GM21737 (cell line): ENCODE results near the gene PARVB.

Experiments used
- ATAC-seq: cut with Tn5 transposase; IDR thresholded peaks from one replicate; pipeline ENCODE4 v1.9.1; 2021; ENCODE audit warnings: mild to moderate bottlenecking, moderate library complexity; ENCODE audit not compliant: unreplicated experiment

The PARVB gene

DNA sequence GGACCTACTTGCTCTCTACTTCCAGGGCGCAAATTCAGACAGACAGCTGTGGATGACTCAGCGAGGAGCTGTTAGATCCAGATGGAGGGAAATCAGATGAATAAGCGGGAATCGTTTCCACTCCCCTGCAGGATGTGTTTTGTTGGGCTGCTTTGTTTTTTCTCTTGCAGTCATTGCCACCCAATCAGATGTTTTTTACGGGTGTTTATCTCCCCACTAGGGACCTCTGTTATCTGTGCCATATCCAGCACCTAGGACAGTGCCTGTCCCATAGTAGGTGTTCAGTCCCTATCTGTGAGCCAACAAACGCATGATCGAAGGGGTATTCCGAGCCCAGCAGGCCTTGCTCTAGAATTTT, 105.5 kb downstream of the PARVB start:
- no peak for ATAC-seq

DNA sequence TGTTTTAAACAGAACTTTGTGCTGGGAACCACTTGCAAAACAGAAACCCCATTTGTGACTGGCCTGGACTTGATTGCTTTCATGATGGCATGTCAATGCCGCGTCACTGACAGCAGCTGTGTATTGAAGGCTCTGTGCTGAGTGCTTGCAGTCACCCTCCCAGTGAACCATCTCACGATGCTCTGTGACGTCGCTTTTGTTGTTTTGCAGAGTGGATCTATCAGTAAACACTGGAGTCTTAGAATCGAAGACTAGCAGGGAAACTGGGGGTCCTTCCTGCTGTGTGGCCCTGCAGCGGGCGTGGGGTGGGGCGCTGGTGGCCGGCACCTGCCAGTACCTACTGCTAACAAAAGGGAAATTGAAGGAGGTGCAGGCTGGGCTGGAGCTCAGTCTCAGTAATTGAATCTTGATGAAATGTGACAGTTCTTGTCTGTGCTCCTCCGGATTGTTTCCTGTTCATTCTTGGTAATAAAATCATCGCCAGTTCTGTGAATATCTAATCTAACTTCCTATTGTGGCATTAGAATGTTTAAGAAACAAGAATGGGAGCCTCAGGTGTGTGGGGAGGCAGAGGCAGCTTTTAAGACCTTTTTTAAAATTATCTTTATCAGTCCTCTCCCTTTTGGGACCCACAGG, 106.1 kb downstream of the PARVB start:
- ATAC-seq, result no peak

DNA sequence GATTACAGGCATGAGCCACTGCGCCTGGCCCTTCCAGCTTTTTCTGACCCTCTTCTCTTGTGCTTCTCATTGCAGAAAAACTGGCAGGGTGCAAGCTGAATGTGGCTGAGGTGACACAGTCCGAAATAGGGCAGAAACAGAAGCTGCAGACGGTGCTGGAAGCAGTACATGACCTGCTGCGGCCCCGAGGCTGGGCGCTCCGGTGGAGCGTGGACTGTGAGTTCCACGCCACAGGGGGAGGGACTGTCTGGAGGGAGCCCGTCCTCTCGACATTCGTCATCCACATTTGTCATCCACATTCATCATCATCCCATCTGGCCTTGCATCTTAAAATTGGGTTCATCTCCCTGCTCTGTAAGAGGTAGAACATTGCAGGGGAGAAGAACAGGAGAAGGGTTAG, 107.3 kb downstream of the PARVB start:
- no peak for ATAC-seq

DNA sequence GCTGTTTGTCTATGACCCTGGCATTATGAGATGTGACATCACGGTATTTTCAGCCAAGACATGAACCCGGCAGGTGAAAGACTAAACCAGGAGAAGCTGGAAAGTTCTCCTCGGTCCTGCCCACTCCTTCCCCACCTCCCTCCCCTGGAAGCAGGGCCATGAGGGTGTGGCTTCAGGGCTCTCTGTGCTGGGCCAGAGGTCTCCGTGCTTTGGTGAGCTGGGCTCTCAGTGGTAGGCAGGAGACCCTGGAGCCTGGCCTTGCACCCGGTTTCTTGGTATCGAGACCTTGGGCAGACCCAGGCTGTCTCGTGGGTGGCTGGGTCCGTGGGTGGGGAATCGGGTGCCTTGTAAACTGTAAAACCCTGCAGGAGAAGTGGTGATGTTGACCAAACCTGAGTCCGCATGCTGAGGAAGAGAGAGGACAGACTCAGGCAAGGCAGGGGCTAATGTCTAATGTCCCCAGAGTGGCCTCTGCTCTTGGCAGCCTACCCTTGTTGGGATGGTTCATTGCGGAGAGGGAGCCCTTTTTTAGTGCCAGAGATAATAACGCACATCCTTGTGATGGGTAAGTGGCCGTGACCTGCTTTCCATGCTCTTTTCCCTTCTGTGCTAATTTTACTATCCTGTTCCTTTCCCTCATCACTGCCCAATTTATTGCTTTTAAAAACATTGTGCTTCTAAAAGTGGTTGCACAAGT, 108.0 kb downstream of the PARVB start:
- no peak for ATAC-seq

GRCh38 chr22:44132724-44133123, 108.6 kb downstream of the PARVB start:
- no peak for ATAC-seq

- ATAC-seq, result no peak
Observed at GRCh38 chr22:44133161-44133560, 109.1 kb downstream of the PARVB start.

- ATAC-seq, result no peak
Observed at GRCh38 chr22:44133901-44134571, 109.9 kb downstream of the PARVB start.

DNA sequence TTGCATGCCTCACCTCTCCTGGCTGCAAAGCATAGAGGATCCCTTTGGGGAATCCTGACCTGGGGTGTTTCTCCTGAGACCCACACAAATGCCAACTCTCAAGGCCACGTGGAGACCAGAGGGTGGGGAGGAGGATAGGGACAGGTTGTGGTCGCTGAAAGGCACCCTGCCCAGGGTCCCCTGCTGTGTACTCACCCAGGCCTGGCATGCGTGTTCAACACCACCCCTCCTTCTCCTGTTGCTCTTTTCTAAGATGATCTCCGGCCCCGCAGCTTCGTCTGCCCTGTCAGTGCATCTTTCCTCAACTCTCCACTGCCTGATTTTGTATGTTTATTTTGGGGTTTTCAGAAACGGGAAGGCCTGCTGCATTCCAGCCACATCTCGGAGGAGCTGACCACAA, 112.0 kb downstream of the PARVB start:
- no peak for ATAC-seq

GRCh38 chr22:44136786-44137185, 112.7 kb downstream of the PARVB start:
- ATAC-seq, result no peak

DNA sequence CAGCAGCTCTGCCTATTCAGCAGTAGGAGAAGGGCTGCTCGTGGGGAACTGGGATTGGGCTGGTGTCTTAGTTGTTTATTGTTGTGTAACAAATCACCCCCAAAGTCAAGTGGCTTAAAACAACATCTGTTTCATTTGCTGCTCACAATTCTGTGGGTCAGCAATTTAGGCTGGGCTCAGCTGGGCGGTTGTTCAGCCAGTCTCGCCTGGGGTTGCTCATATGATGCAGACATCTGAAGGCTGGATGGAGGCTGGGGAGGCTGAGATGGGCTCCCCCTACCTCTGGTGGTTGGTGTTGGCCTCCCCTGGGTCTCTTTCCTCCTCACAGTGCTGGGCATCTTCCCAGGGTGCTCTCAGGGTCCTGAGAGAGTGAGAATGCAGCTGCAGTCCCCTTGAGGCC, 113.3 kb downstream of the PARVB start:
- ATAC-seq, result no peak

- ATAC-seq, result no peak
Observed at GRCh38 chr22:44139773-44140172, 115.7 kb downstream of the PARVB start.

- no peak for ATAC-seq
Observed at GRCh38 chr22:44142421-44143104, 118.5 kb downstream of the PARVB start.

GRCh38 chr22:44143105-44143474, 119.0 kb downstream of the PARVB start:
- no peak for ATAC-seq

GRCh38 chr22:44143579-44143978, 119.5 kb downstream of the PARVB start:
- no peak for ATAC-seq

DNA sequence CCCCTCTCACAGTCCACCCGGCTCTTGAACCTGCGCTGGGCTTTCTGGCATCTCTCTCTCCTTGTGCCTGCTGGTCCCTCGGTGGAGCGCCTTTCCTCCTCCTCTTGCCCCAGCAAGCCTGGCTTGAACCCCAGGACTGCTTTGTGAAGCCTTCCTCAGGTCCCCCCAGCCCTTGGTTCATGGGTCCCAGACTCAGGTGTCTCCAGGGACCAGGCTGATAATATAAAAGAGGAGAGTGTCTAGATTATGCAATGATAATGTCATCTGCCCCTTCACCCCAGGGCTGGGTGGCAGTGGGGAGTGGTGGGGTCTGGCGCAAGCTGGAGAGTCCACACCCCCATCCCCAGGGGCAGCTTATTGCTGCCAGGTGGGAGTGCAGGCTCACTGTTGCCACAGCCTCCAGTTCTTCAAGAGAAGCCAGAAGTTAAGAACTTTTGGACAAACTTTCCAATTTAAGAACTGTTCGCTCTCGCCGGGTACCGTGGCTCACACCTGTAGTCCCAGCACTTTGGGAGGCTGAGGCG, 120.0 kb downstream of the PARVB start:
- no peak for ATAC-seq

DNA sequence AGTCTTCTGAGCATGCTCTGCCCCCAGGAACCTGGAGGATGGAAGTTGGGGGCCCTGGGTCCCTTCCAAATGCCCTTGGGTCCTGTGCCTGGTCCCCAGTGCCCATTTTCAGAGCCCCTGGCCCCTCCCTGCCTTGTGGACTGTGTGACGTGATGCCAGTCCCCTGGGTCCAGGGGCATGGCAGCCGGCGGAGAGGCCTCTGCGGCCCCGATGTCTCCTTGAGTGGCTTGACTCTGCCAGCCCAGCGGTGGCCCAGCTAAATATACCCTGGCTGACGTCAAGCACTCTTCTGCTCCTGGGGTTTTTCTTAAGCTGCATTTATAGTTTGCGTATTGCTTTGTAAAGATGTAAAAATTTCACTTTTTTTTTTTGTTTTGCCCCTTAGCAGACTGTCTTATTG, 121.4 kb downstream of the PARVB start:
- no peak for ATAC-seq

DNA sequence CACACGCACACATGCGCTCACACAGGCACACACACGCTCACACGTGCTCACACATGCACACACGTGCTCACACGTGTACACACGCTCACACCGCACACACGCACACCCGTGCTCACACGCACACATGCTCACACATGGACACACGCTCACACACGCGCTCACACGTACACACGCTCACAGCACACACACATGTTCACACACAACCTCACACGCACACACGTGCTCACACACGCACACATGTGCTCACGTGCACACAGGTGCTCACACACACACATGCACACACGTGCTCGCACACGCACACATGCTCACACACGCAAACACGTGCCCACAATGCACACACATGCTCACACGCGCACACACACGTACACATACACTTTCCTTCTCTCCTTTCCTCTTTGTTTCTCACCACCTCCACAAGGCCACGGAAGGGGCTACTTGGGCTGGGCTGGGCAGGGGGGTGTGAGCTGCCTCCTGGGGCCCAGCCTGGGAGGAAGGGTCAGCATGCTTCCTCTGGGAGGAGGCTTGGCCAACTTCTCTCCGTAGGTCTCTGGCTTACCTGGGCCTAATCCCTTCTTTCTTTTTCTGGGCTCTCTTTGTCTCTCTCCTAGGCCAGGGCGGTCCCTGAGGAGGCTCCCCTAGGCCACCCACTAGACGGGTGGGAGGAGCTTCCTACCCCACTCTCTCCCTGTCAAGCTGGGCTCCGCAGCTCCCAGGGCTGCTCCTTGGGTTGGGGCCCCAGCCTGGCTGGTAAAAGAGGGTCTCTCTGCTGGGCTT, 122.2 kb downstream of the PARVB start:
- no peak for ATAC-seq

DNA sequence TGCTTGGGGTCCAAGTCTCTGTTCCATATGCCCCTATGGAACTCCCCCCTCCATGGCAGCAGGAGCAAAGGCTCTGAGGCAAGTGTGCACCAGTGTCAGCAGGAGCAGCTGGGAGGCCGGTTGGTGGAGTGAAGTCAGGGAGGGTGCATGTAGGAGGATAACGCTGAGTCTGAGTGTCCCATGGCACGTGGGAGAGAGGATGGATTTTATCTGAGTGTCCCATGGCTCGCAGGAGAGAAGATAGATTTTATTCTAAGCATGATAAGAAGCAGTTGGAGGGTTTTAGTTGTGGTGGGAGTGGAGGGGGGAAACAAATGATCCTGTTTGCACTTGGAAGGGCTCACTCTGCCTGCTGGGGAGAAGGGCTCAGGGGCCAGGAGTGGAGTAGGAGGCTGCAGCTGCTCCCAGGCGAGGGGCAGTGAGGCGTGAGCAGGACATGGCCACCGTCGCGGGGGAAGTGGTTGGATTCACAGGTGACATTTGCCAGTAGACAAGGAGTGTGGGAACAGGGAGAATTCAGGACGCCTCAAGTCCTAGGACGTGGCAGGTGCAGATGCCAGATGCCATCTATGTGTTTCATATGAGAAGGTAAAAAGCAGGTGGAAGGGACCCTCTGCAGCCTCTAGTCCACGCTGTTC, 123.0 kb downstream of the PARVB start:
- ATAC-seq, result no peak

GRCh38 chr22:44147821-44148574, 123.9 kb downstream of the PARVB start:
- no peak for ATAC-seq

DNA sequence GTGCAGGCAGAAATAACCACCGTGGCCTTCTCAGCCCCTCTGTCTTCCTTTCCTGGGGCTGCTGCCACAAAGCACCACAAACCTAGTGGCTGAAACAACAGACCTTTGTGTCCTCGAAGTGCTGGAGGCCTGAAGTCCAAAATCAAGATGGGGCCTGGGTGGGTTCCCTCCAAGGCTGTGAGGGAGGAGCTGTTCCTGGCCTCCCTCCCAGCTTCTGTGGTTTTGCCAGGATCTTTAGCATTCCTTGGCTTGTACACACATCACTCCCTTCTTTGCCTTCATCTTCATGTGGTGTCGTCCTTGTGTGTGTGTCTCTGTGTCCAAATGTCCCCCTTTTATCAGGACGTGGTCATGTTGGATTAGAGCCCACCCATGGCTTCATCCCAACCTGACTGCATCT, 127.6 kb downstream of the PARVB start:
- ATAC-seq, result no peak
